ENCODE data around the gene TTLL11. TPM values are rescaled to one million over a fixed set of nuclear protein-coding genes. Genes with fewer than 3 reads are reported as not detected.

TTLL11 gene
- total RNA-seq, 4 donors from 2014 or later, result 9.1 to 47.4 (median 11.3) TPM

DNA sequence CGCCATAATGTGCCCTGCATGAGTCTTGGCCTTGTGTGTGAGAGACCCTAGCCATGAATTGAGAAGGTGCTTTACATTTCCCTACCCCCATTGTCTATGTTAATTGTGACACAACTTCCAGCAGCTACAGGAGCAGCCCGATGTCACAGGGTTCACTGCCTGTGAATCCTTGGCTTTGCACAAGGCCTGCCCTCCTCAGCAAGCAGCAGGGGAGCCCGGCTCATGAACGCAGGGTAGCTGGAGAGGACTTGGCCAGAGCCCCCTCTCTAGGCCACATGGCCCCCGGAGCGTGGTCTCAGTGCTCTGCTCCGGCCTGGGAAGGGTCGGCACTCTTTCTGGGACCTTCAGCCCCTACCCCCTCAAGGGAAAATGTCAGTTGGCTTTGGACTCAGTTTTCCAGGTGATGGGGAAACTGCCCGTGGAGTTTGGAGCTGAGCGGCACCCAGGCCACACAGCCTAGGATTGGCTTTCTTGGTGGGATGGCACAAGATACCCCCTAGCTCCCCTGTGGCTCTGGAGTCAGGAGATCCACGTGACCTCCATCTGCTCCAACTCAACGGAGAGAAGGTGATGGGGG, 280.9 kb downstream of the TTLL11 start:
- 60 to 84% methylated on average over 2 to 11 of the region's 12 CpGs for WGBS, 2 donors (ENCODE audit: low coverage in 1 of 2)

DNA sequence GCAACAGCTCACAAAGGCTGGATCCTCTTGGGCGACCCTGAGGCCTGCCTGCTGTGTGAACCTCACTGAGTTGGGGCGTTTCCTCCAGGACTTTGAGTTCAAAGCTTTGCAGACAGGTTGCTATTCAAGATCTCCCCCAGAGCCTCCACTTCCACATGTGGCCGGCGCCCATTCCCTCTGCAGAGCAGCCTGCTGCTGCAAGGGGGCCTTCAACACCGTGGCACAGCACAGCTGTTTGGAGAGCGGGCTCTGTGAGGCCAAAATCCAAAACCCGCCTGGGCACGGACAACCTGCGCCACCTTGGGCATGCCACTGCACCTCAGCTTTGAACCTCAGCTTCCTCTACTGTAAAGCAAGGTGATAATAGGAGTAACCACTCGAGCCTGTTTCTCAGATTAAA, 281.4 kb downstream of the TTLL11 start:
- in situ Hi-C loops (cut with MboI; ENCODE audit: low pct_ligation_motif_present in 1 of 4, low pct_unique_long_range_greater_than_20kb in 1 of 4, low sequenced_read_pairs in 3 of 4), result loop anchor here in 1 of 4 donors (25.0 kb wide), 1 partner anchor 176 kb away; no protein-coding TSS in a partner anchor

More for the DNA sequence above, 280.9 kb downstream of the TTLL11 start:
- Histone ChIP-seq H3K4me3 (no peak overlapping the region), H3K4me1 (no peaks in the 10 kb centered on the region), H3K27ac (no peak overlapping the region), H3K9me3 (no peaks in the 10 kb centered on the region), H3K36me3 (no peaks in the 10 kb centered on the region), H3K27me3 (no peaks in the 10 kb centered on the region)
- in situ Hi-C loops (cut with MboI; ENCODE audit: low pct_ligation_motif_present in 1 of 4, low pct_unique_long_range_greater_than_20kb in 1 of 4, low sequenced_read_pairs in 3 of 4) (loop anchor here in 1 of 4 donors (25.0 kb wide), 1 partner anchor 175 kb away; no protein-coding TSS in a partner anchor), intact Hi-C loops (cut with DNase I; ENCODE audit: low total_unique reads) (no loop called here)
- no peak for DNase-seq
- TF ChIP-seq POLR2A (IDR thresholded peaks at IDR 0.05) (no peak), POLR2AphosphoS5 (IDR thresholded peaks at IDR 0.05) (no peak), EP300 (IDR thresholded peaks at IDR 0.05; ENCODE audit: low read depth) (no peak)
- TF ChIP-seq, protein P1, sequence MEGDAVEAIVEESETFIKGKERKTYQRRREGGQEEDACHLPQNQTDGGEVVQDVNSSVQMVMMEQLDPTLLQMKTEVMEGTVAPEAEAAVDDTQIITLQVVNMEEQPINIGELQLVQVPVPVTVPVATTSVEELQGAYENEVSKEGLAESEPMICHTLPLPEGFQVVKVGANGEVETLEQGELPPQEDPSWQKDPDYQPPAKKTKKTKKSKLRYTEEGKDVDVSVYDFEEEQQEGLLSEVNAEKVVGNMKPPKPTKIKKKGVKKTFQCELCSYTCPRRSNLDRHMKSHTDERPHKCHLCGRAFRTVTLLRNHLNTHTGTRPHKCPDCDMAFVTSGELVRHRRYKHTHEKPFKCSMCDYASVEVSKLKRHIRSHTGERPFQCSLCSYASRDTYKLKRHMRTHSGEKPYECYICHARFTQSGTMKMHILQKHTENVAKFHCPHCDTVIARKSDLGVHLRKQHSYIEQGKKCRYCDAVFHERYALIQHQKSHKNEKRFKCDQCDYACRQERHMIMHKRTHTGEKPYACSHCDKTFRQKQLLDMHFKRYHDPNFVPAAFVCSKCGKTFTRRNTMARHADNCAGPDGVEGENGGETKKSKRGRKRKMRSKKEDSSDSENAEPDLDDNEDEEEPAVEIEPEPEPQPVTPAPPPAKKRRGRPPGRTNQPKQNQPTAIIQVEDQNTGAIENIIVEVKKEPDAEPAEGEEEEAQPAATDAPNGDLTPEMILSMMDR (IDR thresholded peaks at IDR 0.05), result no peak

DNA sequence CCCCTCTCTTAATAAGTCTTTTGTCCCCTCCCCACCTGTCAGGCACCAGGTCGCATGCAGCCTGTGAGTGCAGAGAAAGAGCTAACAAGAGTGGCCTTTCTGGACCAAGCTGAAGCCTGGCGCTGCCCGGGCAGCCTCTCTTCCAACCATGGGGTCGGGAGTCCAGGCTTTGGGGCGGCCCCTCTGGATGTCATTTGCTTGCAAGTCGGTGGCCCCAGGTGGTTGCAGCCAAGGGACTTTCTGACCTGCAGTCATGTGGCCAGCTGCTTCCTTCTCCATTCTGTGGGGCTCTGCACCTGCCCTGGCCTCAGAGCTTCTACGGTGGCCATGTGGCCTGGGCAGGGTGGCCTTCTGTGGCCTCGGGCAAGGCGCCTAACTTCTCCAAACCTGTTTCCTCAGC, 282.0 kb downstream of the TTLL11 start:
- TF ChIP-seq POLR2A (IDR thresholded peaks at IDR 0.05) (no peak), EP300 (IDR thresholded peaks at IDR 0.05; ENCODE audit: low read depth) (no peak), POLR2AphosphoS5 (IDR thresholded peaks at IDR 0.05) (no peak)
- TF ChIP-seq, protein P1 (IDR thresholded peaks at IDR 0.05), result no peak
- intact Hi-C loops (cut with DNase I; ENCODE audit: low total_unique reads), result no loop called here
- Histone ChIP-seq H3K27me3 (no peaks in the 10 kb centered on the region), H3K36me3 (no peaks in the 10 kb centered on the region), H3K9me3 (no peaks in the 10 kb centered on the region), H3K4me3 (no peak overlapping the region), H3K4me1 (no peaks in the 10 kb centered on the region), H3K27ac (no peak overlapping the region)
- WGBS, 2 donors (ENCODE audit: low coverage in 1 of 2), result 69% methylated on average over 9 of the region's 9 CpGs; no CpG with 5 or more reads in 1 of the 2 donors
- no peak for DNase-seq
- in situ Hi-C loops (cut with MboI; ENCODE audit: low pct_ligation_motif_present in 1 of 4, low pct_unique_long_range_greater_than_20kb in 1 of 4, low sequenced_read_pairs in 3 of 4), result loop anchor here in 1 of 4 donors (25.0 kb wide), 1 partner anchor 176 kb away; no protein-coding TSS in a partner anchor

More for the DNA sequence above, 281.4 kb downstream of the TTLL11 start:
- WGBS, 2 donors (ENCODE audit: low coverage in 1 of 2), result 89% methylated on average over 10 of the region's 10 CpGs; no CpG with 5 or more reads in 1 of the 2 donors
- H3K4me1 ChIP-seq, result no peaks in the 10 kb centered on the region
- no peaks in the 10 kb centered on the region for H3K36me3 ChIP-seq
- DNase-seq, result no peak
- H3K27ac ChIP-seq, result no peak overlapping the region
- H3K27me3 ChIP-seq, result no peaks in the 10 kb centered on the region
- intact Hi-C loops (cut with DNase I; ENCODE audit: low total_unique reads), result no loop called here
- TF ChIP-seq EP300 (IDR thresholded peaks at IDR 0.05; ENCODE audit: low read depth) (no peak), POLR2AphosphoS5 (IDR thresholded peaks at IDR 0.05) (no peak), POLR2A (IDR thresholded peaks at IDR 0.05) (no peak)
- TF ChIP-seq, protein P1 (IDR thresholded peaks at IDR 0.05), result no peak
- no peak overlapping the region for H3K4me3 ChIP-seq
- no peaks in the 10 kb centered on the region for H3K9me3 ChIP-seq

DNA sequence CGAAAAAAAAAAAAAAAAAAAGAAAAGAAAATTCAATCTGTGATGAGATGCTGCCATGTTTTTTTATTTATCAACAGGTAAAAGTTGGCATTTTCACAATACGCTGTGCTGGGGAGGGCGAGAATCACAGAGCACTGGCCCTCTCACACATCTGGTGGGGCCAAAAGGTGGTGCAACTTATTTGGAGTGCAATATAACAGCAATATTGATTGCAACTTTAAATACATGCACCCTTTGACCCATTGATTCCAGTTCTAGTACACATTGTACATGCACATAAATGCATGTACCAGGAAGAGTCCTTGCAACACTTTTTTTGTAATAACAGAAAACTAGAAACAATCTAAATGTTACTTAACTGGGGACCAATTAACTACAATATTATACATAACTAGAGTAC, 282.6 kb downstream of the TTLL11 start:
- Histone ChIP-seq H3K27me3 (no peaks in the 10 kb centered on the region), H3K4me1 (no peaks in the 10 kb centered on the region), H3K9me3 (no peaks in the 10 kb centered on the region), H3K27ac (no peak overlapping the region), H3K4me3 (no peak overlapping the region), H3K36me3 (no peaks in the 10 kb centered on the region)
- intact Hi-C loops (cut with DNase I; ENCODE audit: low total_unique reads), result no loop called here
- in situ Hi-C loops (cut with MboI; ENCODE audit: low pct_ligation_motif_present in 1 of 4, low pct_unique_long_range_greater_than_20kb in 1 of 4, low sequenced_read_pairs in 3 of 4), result loop anchor here in 1 of 4 donors (25.0 kb wide), 1 partner anchor 177 kb away; no protein-coding TSS in a partner anchor
- 82 to 90% methylated on average over 2 to 3 of the region's 3 CpGs for WGBS, 2 donors (ENCODE audit: low coverage in 1 of 2)
- TF ChIP-seq EP300 (IDR thresholded peaks at IDR 0.05; ENCODE audit: low read depth) (no peak), POLR2A (IDR thresholded peaks at IDR 0.05) (no peak), POLR2AphosphoS5 (IDR thresholded peaks at IDR 0.05) (no peak)
- TF ChIP-seq, protein P1 (IDR thresholded peaks at IDR 0.05), result no peak
- no peak for DNase-seq

Measured in transverse colon (tissue), 4 donors.